Right ventricle myocardium inferior (tissue), 1 donor: Measurements from ENCODE around the gene CERCAM. TPM values are rescaled to one million over a fixed set of nuclear protein-coding genes. Genes with fewer than 3 reads are reported as not detected.

Experiments used
- ATAC-seq: fragments of 200-7000 bp; cut with Tn5 transposase; one replicate; pipeline ENCODE4 v1.9.1; 2020; ENCODE audit warnings: mild to moderate bottlenecking, moderate library complexity
- DNase-seq: peaks from one replicate; pipeline ENCODE4 v3.0.0; 2021; ENCODE audit errors: missing footprints
- intact Hi-C: fragments of 100-400 bp; cut with DNase I; formaldehyde crosslinking; loops from one replicate; pipeline ENCODE4 v1.11.0; 2022
- total RNA-seq: library from RNA; stranded (reverse); fragmentation: NEBNext Ultra II Directional; extraction: Animal tissue kit (Norgen Biotek cat#: 25700); gene quantifications from one replicate; pipeline ENCODE4 v1.2.1, GENCODE V29; 2021
- donor health status: DM: no; HTN: yes; CAD: no; lungs with severe emphysema.

CERCAM gene
- total RNA-seq, 1 donor from 2014 or later: 7.8 TPM

DNA sequence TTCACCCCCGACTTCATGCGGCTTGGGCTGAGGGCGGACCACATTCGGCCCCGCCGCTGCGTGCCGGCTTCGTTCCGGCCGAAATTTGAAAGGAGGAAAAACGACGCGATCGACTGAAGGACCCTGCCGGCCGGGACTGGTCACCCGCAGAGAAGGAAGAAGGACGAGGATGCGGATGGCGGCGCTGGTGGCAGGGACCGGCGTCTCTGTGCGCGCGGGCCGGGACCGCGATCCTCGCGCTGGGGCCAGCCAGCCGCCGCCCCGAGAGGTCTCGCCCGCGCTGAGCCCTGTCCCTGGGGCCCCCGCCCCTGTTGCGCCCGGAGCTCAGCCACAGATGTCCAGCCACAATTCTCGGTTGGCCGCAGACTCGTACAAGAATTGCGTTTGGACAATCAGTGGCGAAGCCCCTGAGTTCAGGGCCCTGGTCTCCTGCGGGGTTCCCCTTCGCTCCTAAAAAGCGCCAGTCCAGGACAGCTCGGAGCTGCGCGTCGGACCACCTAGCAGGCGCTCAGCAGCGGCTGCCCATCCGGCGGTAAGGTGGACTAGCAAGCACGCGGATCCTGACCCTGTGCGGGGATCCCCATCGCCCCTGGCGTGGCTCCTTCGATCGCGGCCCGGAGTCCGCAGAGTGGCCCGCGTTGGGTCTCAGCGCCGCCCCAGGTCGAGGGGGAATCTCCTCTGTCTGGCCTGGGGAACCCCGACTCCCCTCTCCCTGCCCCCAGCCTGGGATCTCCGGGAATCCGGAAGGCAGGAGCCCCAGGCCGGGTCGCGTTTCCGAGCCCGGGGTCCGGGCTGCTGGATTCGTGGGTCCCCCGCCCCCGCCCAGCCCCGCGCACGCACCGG lies 28.1 kb upstream of the CERCAM start:
- ATAC-seq: no peak
- intact Hi-C loops: no loop called here

DNA sequence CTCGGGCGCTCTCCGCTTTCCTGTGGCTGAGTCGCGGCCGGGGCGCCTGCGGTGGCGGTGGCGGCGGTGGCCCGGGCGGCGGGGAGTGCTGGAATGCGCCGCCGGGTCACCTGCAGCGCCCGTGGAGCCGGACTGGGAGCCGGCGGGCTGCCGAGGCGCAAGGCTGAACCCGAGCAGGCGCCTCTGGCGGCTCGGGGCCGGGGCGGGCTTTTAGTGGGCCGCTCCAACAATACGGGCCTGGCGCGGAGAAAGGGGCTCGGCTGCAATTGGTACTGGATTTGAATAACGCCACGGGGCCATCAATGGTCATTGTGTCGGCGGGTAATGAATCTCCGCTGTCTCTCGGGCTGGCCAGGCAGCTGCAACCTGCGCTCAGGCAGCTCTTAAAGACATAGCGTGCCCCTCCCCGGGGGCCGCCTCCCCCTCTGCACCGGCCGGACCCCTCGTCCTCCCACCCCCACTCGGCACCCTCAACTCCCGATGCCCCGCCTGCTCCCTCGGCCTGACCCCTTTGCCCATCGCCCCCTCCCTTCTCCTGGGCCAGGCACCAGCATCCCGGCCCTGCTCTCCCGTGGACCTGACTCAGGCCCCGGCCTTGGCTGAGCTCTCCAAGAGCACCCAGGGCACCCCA lies 27.4 kb upstream of the CERCAM start:
- no peak for ATAC-seq
- DNase-seq: no peak
- intact Hi-C loops: no loop called here

More for the DNA sequence above, 28.1 kb upstream of the CERCAM start:
- no peak for DNase-seq

- DNase-seq (no peak), ATAC-seq (no peak)
- intact Hi-C loops: no loop called here
Measured at GRCh38 chr9:128393970-128394369, 26.7 kb upstream of the CERCAM start.

DNA sequence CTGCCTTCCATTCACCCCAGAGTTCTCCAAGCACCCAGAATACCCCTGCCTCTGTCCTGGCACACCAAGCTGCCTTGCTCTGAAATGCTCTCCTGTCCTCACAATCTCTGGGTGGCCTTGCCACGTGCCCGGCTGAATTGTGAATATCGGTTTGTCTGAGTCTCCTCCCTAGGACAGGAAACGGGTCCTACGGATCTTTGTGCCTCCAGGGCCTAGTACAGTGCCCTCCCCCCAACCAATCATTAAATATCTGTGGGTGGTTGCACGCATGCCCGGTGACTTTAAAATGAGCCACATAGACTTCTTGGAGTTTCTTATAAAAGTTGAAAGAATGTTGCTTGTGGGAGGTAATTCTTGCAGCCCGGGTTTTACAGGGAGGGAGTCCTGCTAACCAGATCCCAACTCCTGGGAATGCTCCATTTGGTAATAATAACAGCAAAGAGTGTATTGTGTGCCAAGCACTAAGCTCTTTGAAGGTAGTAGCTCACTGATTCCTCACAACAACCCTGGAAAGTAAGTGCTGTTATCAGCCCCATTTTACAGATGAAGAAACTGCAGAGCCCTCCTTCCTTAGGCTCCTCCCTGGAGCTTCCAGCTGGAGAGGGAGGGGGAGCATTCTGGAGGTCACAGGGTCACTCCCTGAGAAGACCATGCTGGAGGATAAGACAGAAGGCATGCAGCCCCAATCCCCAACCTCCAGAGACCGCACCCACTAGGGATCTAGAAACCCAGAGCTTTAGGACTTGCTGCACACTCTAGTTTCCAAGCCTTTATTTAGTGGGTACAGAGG lies 26.1 kb upstream of the CERCAM start:
- intact Hi-C loops: no loop called here

DNA sequence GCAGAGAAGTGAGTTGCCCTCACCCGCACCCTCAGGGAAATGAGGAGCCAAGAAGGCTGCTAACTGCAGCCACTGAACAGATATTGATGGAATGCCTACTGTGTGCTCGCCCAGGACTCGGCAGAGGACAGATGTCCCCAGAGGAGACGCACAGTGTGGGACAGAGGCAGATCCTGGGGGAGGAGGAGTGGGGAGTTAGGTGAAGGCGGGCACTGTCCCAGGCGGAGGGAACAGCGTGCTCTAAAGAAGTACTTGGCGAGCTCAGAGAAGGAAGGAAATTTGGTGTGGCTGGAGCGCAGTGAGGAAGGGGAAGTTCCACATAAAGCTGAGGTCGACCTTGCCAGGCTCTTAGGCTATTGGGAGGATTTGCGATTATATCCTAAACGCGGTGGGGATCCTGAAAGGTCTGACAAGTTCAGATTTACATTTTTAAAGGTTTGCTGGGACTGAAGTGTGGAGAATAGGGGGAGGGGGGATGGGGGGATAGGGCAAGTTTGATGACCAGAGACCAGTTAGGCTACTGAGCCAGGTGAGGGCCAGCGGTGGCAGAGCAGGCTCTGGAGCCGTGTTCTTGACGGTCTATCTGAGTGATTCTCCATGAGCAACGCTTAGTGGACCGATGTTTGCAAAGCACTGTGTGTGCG lies 23.6 kb upstream of the CERCAM start:
- intact Hi-C loops: no loop called here
- peak; percentile 70 for ATAC-seq
- no peak for DNase-seq

More for the DNA sequence above, 26.1 kb upstream of the CERCAM start:
- ATAC-seq: no peak
- no peak for DNase-seq

GRCh38 chr9:128397831-128398230 lies 22.8 kb upstream of the CERCAM start:
- no peak for DNase-seq
- intact Hi-C loops: no loop called here
- no peak for ATAC-seq

- intact Hi-C loops: no loop called here
- DNase-seq (no peak), ATAC-seq (no peak)
Measured at GRCh38 chr9:128399861-128400260, 20.8 kb upstream of the CERCAM start.

- DNase-seq (no peak), ATAC-seq (no peak)
- intact Hi-C loops: no loop called here
Measured at GRCh38 chr9:128404560-128404959, 16.1 kb upstream of the CERCAM start.

DNA sequence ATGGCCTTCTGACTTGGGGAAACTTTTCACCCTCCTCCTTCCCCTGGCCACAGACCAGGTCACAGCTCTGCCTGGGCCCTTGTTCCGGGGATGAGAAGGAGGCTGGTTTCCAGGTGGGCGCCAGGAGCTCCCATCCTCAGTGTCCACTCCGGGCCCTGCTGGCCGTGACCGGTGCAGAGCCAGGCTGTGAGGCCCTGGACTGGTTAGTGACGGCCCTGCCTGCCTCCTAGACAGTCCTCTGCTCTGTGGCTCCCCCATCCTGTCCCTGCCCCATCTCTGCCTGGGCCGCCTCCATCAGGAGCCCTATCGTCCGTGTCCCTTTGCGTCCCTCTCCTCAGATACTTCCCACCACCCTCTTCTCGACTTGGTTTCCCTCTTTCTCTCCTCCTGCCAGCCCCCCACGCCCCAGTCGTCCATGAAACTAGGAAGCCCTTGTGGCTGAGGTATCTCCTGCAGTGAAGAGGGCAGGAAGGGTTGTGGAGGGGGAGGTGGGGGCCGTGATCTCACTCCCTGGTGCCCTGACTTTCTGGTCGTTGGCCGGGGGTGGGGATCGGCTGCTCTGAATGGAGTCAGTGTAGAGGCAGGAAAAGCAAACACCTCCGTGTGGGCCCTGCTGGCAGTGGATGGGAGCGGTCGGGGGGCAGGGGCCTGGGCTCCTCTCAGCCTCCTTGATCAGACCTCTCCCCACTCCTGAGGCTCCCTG lies 15.4 kb upstream of the CERCAM start:
- ATAC-seq (no peak), DNase-seq (no peak)
- intact Hi-C loops: loop anchor here (5.0 kb wide), 1 partner anchor 33 kb away; the partner anchor contains the start of gene URM1

DNA sequence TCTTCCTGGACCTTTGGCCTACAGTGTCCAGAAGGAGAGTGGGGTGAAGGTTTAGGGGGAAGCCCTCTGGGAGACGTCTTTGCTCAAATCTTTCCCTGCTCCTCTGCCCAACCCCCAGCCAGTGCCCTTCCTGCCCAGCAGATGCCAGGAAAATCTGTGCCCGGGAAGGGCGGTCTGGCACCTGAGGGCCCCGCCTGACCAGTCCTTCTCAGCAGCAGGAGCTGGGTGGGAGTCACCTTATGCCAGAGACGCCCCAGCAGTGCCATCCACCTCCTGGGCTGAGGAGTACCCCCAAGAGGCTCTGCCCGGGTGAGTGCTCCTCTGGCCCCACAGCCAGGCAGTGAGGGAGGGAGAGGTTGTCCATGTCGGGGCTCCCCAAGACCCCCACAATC lies 14.9 kb upstream of the CERCAM start:
- ATAC-seq (no peak), DNase-seq (no peak)
- intact Hi-C loops: loop anchor here (5.0 kb wide), 1 partner anchor 33 kb away; the partner anchor contains the start of gene URM1

GRCh38 chr9:128406848-128407391 lies 13.7 kb upstream of the CERCAM start:
- ATAC-seq (no peak), DNase-seq (no peak)
- intact Hi-C loops: loop anchor here (5.0 kb wide), 1 partner anchor 35 kb away; the partner anchor contains the start of gene URM1

DNA sequence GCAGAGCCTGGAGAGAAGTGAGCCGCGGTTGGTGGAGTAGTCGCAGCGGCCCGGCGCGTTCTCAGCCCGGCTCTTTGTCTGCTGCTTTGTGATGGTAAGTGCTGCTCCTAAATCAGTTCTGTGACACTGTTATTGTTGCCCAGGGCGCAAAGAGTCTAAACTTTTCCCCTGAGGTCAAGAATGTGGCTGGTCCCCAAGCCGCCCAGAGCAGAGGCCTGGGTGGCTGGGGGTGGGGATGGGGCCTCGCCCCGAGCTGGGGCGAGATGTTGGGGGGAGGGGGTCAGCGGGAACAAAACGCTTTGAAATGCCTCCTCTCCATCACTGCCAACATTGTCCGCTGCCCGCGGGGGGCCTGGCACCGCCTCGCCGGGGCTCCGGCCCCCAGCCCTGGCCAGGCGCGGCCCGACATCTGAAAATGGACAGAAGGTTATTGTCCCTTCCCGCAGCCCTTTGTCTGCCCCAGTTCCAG lies 11.7 kb upstream of the CERCAM start:
- intact Hi-C loops: loop anchor here (5.0 kb wide), 1 partner anchor 37 kb away; the partner anchor contains the start of gene URM1
- ATAC-seq (no peak), DNase-seq (no peak)

DNA sequence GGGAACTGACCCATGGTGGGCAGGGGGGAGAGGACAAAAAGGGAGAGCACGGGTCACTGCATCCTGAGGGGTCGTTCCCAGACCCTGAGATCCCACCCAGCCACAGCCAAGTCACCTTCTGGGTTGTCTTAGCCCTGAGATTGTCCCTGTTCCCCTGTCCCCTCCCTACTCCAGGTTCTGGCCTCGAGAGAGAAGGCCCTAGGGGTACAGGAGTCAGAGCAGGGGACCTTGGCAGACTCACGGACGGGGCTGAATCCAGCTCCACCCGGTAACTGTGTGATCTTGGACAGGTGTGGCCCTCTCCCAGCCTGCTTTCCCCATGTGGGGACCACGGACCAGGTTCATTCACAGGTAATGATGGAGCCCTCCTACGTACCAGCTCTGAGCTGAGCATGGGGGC lies 11.2 kb upstream of the CERCAM start:
- intact Hi-C loops: loop anchor here (5.0 kb wide), 1 partner anchor 37 kb away; the partner anchor contains the start of gene URM1
- ATAC-seq (no peak), DNase-seq (no peak)

DNA sequence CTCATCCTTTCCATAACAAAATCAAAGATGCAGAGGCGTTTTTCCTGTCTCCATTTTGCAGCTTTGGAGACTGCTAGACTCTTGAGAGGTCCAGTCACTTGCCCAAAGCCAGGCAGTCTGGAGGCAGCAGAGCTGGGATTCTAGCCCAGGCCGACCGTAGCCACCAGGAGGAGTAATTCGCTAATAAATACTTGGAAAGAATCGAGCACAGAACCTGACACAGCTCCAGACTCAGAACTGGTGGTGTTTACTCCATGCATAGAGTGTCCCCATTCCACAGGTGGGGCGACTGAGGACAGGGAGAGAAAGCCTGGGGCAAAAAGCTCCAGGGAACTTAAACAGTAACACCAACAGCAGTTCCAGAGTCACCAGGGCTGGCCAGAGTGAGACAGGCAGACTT lies 10.7 kb upstream of the CERCAM start:
- ATAC-seq: no peak
- intact Hi-C loops: loop anchor here (5.0 kb wide), 2 partner anchors 38 to 113 kb away; partner anchors contain the start of gene URM1
- no peak for DNase-seq

DNA sequence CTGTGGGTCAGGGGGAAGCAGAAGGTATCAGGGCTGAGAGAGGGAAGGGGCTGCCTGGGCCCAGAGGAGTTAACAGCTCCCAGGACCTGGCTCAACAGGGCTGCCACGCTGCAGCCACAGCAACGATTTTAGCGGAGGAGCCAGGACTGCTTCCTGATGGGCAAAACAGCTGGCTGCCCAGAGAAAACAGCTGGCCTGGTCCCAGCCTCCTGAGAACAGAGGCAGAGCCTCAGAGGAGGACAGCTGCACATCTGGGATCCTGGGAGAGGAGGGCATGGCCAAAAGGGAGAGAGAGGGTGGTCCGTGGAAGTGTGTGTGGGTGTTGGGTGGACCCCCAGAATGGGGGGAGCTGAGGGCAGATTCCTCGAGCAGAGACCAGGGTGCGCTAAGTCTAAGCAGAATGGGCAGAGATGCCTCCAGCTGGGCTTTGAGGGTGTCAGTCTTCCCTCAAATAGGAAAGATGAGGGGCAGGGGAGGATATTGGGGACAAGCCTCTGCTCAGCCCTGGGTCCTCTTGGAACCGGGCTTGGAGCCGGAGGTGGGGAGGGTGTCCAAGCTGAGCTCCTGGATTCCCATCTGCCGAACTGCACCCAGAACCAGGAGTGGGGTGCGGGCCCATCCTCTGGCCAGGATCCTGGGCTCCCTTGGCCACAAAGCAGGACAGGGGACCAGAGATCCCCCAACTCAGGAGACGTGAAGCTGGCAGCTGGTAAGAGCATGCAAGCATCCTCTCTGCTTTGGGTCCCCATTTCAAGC lies 9.1 kb upstream of the CERCAM start:
- intact Hi-C loops: loop anchor here (1.0 to 5.0 kb wide), 2 partner anchors 49 to 114 kb away; no protein-coding TSS in a partner anchor
- DNase-seq (no peak), ATAC-seq (no peak)

DNA sequence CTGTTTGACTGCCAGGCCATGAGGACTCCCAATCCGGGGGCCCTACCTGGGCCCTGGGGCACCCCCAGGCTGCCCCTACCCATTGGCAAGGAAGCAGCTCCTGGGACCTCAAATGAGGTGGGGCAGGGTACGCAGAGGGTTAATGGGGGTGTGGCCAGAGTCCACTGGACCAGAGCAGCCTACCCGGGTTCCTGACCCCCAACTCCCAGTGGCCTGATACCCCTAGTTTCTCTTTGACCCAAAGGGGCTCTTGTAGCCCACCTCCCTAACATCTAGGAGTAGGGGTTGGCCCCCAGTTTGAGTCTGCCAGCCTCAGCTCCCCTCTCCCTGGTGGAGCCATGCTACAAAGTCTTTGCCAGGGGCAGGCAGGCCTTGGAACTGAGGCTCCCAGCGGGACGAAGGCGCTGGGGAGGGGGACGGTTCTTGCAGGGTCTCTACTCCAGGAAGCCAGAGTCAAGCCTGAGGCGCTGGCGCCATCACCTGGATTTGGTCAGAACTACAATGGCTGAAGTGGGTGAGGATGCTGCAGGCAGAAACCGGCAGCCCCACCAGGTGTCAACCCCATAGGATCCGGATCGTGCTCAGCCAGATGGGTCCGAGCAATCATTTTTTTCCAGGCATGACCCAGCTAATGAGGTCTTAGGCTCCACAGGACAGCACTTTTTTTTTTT lies 8.4 kb upstream of the CERCAM start:
- ATAC-seq: no peak
- no peak for DNase-seq

More for the DNA sequence above, 8.4 kb upstream of the CERCAM start:
- intact Hi-C loops: loop anchor here (1.0 to 5.0 kb wide), 2 partner anchors 50 to 115 kb away; no protein-coding TSS in a partner anchor
